ENCODE data around the gene CORO2A. TPM values are rescaled to one million over a fixed set of nuclear protein-coding genes. Genes with fewer than 3 reads are reported as not detected.

CORO2A gene
- total and polyA plus RNA-seq, 2 of the 13 experiments (the other 11 are each of a cell fraction or from before 2014, with no cell fraction given) = 14.4 to 15.3 TPM

DNA sequence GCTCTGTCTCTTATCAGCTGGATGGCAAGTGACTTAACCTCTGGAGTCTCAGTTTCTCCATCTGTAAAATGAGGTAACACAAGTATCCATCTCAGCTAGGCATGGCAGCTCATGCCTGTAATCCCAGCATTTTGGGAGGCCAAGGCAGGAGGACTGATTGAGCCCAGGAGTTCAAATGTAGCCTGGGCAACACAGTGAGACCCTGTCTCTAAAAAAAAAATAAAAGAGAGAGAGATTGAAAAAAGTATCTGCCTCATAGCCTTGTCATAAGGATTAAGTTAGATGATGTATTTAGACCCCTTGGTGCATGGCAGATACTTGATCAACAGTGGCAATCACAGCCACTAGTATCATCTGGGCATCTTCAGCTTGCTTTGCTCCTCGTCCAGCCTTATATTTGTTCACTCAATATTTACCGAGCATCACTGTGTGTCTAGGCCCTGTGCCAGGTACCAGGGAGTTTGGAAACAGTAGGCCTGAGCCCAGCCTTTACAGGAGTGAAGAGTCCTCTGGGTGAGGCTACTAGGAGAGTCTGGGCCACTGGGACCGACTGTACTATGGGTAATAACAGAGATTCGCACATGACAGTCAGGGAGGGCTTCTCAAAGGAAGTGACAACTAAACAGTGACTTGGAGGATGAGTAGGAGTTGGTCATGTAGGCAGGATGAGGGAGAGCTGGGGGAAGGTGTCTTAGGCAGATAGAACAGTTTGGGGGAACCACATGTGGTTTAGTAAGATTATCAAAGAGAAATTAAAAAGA, 34.2 kb downstream of the CORO2A start (continued):
- TF ChIP-seq, protein P1, sequence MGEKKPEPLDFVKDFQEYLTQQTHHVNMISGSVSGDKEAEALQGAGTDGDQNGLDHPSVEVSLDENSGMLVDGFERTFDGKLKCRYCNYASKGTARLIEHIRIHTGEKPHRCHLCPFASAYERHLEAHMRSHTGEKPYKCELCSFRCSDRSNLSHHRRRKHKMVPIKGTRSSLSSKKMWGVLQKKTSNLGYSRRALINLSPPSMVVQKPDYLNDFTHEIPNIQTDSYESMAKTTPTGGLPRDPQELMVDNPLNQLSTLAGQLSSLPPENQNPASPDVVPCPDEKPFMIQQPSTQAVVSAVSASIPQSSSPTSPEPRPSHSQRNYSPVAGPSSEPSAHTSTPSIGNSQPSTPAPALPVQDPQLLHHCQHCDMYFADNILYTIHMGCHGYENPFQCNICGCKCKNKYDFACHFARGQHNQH (CRISPR knock-in tag; IDR thresholded peaks at IDR 0.05) = peak; percentile 53; the same call in 1 of the 2 replicates
- TF ChIP-seq ZFP91 (CRISPR knock-in tag; IDR thresholded peaks at IDR 0.05; ENCODE audit: borderline replicate concordance) (no peak), SMAD1 (CRISPR knock-in tag; IDR thresholded peaks at IDR 0.05; ENCODE audit: borderline replicate concordance, low read depth) (no peak), HNRNPL (IDR thresholded peaks at IDR 0.05; ENCODE audit: low read depth, low read length) (no peak), ZNF232 (CRISPR knock-in tag; IDR thresholded peaks at IDR 0.05; ENCODE audit: borderline replicate concordance) (no peak), CBFB (CRISPR knock-in tag; IDR thresholded peaks at IDR 0.05) (0 out of 2 replicates have a peak, but pooled peaks have one; percentile 32), ERF (CRISPR knock-in tag; IDR thresholded peaks at IDR 0.05) (peak; percentile 28; the same call in 1 of the 2 replicates), HMG20B (CRISPR knock-in tag; conservative IDR thresholded peaks at IDR 0.05) (peak; percentile 57; the same call in 1 of the 2 replicates), YEATS2 (CRISPR knock-in tag; IDR thresholded peaks at IDR 0.05; ENCODE audit: borderline replicate concordance) (peak; percentile 75), KDM5A (IDR thresholded peaks at IDR 0.05; ENCODE audit: borderline replicate concordance, low read length) (no peak), NFIC (IDR thresholded peaks at IDR 0.05; ENCODE audit: low read length) (peak; percentile 60; the same call in 1 of the 2 replicates), TOPORS (CRISPR knock-in tag; IDR thresholded peaks at IDR 0.05) (no peak), ATF7-NPFF (CRISPR knock-in tag; IDR thresholded peaks at IDR 0.05; ENCODE audit: low read depth) (no peak), FOSL2 (CRISPR knock-in tag; IDR thresholded peaks at IDR 0.05) (peak; percentile 78), NR2F2 (IDR thresholded peaks at IDR 0.05; ENCODE audit: borderline replicate concordance, low read depth) (no peak), ZFX (CRISPR knock-in tag; IDR thresholded peaks at IDR 0.05; ENCODE audit: low read depth) (peak; percentile 87), HNRNPUL1 (IDR thresholded peaks at IDR 0.05; ENCODE audit: low read depth, low read length) (no peak), ZNF263 (CRISPR knock-in tag; IDR thresholded peaks at IDR 0.05) (peak; percentile 49), RNF2 (conservative IDR thresholded peaks at IDR 0.05; ENCODE audit: low read depth) (no peak), HMGA1 (CRISPR knock-in tag; conservative IDR thresholded peaks at IDR 0.05) (no peak), ZNF672 (CRISPR knock-in tag; IDR thresholded peaks at IDR 0.05) (no peak), KLF11 (CRISPR knock-in tag; IDR thresholded peaks at IDR 0.05) (0 out of 2 replicates have a peak, but pooled peaks have one; percentile 64), SP1 (IDR thresholded peaks at IDR 0.05) (no peak), SP1 (CRISPR knock-in tag; IDR thresholded peaks at IDR 0.05) (peak; percentile 34; the same call in 1 of the 2 replicates), TFDP2 (CRISPR knock-in tag; IDR thresholded peaks at IDR 0.05) (no peak), KDM2A (CRISPR knock-in tag; IDR thresholded peaks at IDR 0.05; ENCODE audit: borderline replicate concordance, low read depth) (peak; percentile 48; the same call in 1 of the 2 replicates)
- TF ChIP-seq, protein P2, sequence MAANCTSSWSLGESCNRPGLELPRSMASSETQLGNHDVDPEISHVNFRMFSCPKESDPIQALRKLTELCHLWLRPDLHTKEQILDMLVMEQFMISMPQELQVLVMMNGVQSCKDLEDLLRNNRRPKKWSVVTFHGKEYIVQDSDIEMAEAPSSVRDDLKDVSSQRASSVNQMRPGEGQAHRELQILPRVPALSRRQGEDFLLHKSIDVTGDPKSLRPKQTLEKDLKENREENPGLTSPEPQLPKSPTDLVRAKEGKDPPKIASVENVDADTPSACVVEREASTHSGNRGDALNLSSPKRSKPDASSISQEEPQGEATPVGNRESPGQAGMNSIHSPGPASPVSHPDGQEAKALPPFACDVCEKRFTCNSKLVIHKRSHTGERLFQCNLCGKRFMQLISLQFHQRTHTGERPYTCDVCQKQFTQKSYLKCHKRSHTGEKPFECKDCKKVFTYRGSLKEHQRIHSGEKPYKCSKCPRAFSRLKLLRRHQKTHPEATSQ (CRISPR knock-in tag; IDR thresholded peaks at IDR 0.05; ENCODE audit: borderline replicate concordance) = 0 out of 2 replicates have a peak, but pooled peaks have one; percentile 33

All from HepG2 (cell line).